MV-4-11 (cell line): ENCODE measurements around the gene HACL1.
"Not testable (repeated sequence)": the region's sequence is repeated elsewhere in the genome, so short reads cannot be mapped to it uniquely, and the experiment has no call there.

Experiments
- DNase-seq: peaks from one replicate; lab custom pipeline; 2025; lab: John Stamatoyannopoulos, UW

Gene HACL1

GRCh38 chr3:15629860-15630597, 28.7 kb upstream of the HACL1 start:
- peak; percentile 82 for DNase-seq

GRCh38 chr3:15628967-15629366, 27.6 kb upstream of the HACL1 start:
- no peak for DNase-seq

DNA sequence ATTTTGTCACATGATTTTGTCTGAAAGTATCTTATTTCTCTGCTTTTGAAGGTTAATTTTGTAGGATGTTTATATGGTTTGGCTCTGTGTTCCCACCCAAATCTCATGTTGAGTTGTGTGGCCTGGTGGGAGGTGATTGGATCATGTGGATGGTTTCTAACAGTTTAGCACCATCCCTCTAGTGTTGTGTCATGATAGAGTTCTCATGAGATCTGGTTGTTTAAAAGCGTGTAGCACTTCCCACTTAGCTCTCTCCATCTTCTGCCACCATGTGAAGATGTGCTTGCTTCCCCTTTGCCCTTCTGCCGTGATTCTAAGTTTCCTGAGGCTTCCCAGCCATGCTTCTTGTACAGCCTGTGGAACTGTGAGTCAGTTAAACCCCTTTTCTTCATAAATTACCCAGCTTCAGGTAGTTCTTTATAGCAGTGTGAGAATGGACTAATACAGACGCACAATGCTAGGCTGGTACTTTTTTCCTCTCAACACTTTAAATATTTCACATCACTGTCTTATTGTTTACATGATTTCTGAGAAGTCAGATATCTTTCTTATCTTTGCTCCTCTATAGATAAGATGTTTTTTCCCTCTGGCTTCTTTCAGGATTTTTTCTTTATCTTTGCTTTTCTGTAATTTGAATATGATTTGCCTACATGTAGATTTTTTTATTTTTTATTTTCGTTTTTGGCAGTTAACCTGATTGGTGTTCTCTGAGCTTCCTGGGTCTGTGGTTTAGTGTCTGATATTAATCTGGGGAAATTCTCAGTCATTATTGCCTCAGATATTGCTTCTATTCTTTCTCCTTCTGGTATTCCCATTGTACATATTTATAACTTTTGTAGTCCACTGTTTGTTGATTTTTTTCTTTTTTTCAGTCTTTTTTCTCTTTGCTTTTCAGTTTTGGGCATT, 22.4 kb upstream of the HACL1 start:
- DNase-seq = no peak

DNA sequence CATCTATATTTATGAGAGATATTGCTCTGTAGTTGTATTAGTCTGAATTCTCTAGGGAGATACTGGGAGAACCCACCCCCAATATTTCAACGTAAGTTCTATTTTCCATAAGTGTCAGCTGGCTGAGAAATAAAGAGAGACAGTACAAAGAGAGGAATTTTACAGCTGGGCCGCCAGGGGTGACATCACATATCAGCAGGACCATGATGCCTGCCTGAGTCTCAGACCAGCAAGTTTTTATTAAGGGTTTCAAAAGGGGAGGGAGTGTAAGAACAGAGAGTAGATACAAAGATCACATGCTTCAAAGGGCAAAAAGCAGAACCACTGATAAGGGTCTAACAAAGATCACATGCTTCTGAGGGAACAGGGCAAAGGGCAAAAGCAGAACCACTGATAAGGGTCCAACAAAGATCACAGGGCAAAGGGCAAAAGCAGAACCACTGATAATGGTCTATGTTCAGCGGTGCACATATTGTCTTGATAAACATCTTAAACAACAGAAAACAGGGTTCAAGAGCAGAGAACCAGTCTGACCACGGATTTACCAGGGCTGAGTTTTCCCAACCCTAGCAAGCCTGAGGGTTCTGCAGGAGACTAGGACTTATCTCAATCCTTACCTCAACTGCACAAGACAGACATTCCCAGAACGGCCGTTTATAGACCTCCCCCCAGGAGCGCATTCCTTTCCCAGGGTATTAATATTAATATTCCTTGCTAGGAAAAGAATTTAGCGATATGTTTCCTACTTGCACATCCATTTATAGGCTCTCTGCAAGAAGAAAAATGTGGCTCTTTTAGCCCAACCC, 18.5 kb upstream of the HACL1 start:
- not testable (repeated sequence) for DNase-seq

DNA sequence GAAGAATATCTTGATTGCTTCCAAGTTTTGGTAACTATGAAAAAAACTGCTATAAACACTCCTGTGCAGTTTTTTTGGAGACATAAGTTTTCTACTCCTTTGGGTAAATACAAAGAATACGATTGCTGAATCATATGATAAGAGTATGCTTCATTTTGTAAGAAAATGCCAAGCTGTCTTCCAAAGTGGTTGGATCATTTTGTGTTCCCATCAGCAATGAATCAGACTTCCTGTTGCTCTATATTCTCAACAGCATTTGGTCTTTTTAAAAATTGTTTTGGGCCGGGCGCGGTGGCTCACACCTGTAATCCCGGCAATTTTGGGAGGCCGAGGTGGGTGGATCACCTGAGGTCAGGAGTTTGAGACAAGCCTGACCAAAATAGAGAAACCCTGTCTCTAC, 14.7 kb upstream of the HACL1 start:
- DNase-seq = no peak

- no peak for DNase-seq
Observed at GRCh38 chr3:15614958-15615357, 13.6 kb upstream of the HACL1 start.

DNA sequence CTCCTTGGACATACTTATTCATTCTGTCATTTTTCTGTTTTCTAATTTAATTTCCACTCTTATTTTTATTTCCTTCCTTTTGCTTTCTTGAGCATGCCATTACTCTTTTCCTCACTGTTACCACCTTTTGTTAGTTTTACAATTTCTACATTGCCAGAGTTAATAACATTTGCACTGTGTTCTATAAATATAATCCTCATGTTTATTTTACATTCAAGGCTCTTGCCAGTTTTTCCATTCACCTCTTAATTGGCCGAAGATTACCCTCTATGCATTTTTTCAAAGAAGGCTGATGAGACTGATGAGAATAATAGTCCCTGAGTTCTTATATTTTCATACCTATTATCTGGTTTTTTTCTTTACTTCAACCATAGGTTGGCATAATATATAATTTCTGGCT, 10.6 kb upstream of the HACL1 start:
- no peak for DNase-seq

DNA sequence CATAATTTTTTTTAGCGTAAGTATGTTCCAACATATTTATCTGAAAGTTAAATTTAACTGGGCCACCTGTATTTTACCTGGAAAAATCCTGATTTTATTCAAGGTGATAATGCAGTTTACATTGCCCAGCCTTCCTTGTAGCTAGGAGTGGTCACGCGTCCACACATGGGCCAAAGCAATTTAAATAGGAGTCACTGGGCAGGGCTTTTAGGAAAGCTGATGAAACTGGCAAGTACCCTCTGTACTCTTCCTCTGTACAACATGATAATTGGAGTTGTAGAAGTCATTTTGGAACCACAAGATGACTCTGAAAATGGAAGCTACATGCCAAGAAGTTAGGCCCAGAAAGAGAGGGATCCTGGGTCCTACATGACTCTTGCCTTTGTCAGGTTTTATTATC, 9.6 kb upstream of the HACL1 start:
- DNase-seq = no peak

- peak; percentile 68 for DNase-seq
Observed at GRCh38 chr3:15610082-15610759, 8.9 kb upstream of the HACL1 start.

DNA sequence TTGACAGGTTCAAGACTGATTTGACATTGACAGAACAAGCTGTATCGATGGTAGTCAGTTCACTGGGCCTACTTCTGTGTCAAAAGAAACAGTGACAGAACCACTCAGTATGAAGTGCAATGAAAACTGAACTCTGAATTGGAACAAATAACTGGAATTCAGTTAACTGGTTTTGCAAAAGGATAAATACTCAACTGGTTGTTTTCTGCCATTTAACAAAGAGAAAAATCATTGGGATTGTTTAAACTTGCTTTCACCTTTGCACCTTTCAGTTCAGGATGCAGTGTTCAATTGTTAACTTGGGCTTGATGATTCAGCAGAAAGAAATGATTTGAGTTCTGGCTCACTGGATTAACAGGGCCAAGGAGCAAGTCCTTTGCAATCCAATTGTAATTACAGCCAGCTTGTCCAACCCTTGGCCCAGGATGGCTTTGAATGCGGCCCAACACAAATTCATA, 5.1 kb upstream of the HACL1 start:
- DNase-seq = no peak

DNA sequence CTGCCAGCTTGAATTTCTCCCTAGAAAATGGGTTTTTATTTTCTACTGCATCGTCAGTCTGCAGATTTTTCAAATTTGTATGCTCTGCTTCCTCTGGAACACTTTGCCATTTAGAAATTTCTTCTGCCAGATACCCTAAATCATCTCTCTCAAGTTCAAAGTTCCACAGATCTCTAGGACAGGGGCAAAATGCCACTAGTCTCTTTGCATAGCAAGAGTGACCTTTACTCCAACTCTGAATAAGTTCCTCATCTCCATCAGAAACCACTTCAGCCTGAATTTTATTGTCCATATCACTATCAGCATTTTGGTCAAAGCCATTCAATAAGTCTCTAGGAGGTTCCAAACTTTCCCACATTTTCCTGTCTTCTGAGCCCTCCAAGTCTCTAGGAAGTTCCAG, 3.2 kb upstream of the HACL1 start:
- not testable (repeated sequence) for DNase-seq

DNA sequence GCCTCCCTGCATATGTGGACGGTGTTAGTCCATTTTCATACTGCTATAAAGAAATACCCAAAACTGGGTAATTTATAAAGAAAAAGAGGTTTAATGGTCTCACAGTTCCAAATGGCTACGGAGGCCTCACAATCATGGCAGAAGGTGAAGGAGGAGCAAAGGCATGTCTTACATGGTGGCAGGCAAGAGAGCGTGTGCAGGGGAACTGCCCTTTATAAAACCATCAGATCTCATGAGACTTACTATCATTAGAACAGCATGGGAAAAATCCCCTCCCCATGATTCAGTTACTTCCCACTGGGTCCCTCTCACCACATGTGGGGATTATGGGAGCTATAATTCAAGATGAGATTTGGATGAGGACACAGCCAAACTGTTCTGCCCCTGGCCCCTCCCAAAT, 1.4 kb upstream of the HACL1 start:
- not testable (repeated sequence) for DNase-seq

GRCh38 chr3:15602146-15602536, 772 bp upstream of the HACL1 start:
- no peak for DNase-seq

DNA sequence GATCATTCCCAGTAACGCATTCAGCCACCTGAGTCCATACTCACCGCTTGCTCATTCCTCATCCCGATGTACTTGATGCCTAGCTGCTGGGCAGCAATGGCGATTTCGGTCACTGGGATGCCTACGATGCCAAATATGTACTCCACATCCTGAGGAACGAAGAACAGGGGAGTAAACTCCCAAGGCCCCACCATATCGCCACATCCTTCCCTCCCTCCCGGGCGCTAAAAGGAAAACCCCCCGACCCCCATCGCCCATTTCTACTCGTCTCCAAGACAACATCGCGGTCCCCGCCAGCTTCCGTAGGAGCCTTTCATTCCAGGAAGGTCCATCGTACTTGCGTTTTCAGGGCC, 347 bp downstream of the HACL1 start:
- no peak for DNase-seq

GRCh38 chr3:15595955-15596354, 5.4 kb downstream of the HACL1 start:
- no peak for DNase-seq

GRCh38 chr3:15592968-15593367, 8.4 kb downstream of the HACL1 start:
- DNase-seq = no peak

DNA sequence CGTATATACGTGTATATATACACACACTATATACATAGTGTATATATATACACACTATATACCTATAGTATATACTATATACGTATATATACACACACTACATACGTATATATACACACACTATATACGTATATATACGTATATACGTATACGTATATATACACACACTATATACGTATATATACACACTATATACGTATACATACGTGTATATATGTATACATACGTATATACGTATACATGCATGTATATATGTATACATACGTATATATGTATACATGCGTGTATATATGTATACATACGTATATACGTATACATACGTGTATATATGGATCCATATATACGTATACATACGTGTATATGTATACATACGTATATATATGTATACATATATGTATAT, 9.4 kb downstream of the HACL1 start:
- no peak for DNase-seq

- no peak for DNase-seq
Observed at GRCh38 chr3:15591242-15591641, 10.1 kb downstream of the HACL1 start.

- DNase-seq = no peak
Observed at GRCh38 chr3:15585111-15585845, 16.1 kb downstream of the HACL1 start.

- no peak for DNase-seq
Observed at GRCh38 chr3:15581471-15582394, 19.6 kb downstream of the HACL1 start.
